Cardiac muscle cell (in vitro differentiated cells and primary cell): ENCODE results near the gene COL23A1. TPM values are rescaled to one million over a fixed set of nuclear protein-coding genes. Genes with fewer than 3 reads are reported as not detected.

Source experiments
- DNase-seq, 2 donors: peaks; one replicate each; pipeline versions ENCODE4 v3.0.0 to v3.0.0-alpha.2; 2010 to 2017; ENCODE audit warnings: low read depth in 1 of 2, low spot score in 1 of 2
- H3K27ac ChIP-seq: fragments of 200-600 bp; sonication (generic); 2 replicates; pipeline ENCODE4 v1.5.1; 2016
- H3K27me3 ChIP-seq: fragments of 200-600 bp; sonication (generic); 2 replicates; pipeline ENCODE4 v1.6.0; 2016; ENCODE audit warnings: control low read depth
- H3K36me3 ChIP-seq: fragments of 200-600 bp; sonication (generic); 2 replicates; pipeline ENCODE4 v1.5.1; 2016; ENCODE audit warnings: control low read depth
- H3K4me1 ChIP-seq: fragments of 200-600 bp; sonication (generic); 2 replicates; pipeline ENCODE4 v1.8.1; 2017; ENCODE audit warnings: low read depth, mild to moderate bottlenecking, mixed run types
- H3K4me3 ChIP-seq: fragments of 200-600 bp; sonication (generic); 2 replicates; pipeline ENCODE4 v1.5.1; 2016; ENCODE audit warnings: mild to moderate bottlenecking
- H3K9me3 ChIP-seq: fragments of 200-600 bp; sonication (generic); 2 replicates; pipeline ENCODE4 v1.5.1; 2017; ENCODE audit warnings: low read depth, mild to moderate bottlenecking, control low read depth
- CTCF ChIP-seq: IDR thresholded peaks from 2 replicates; pipeline ENCODE4 v1.5.1; 2012; ENCODE audit warnings: low read depth, mild to moderate bottlenecking, low read length
- polyA plus RNA-seq: library from polyadenylated mRNA; unstranded; fragments of >200 nt; fragmentation: Nextera tagmentation; extraction: Ambion mirVana; gene quantifications from 2 replicates; pipeline ENCODE4 v1.2.1, GENCODE V29; 2016
- total RNA-seq: library from RNA; depleted of rRNA; stranded (reverse); fragments of >200 nt; gene quantifications from 2 replicates; pipeline ENCODE4 v1.2.3, GENCODE V29; 2016

COL23A1 gene
- total and polyA plus RNA-seq, 2 experiments from 2014 or later, result 28.9 to 43.0 TPM

GRCh38 chr5:178287791-178288105 lies 302.4 kb downstream of the COL23A1 start:
- H3K27me3 ChIP-seq, result no peaks in the 10 kb centered on the region
- peaks cover 16% of the 10 kb centered on the region for H3K4me1 ChIP-seq
- no peak overlapping the region for H3K4me3 ChIP-seq
- H3K27ac ChIP-seq, result no peak overlapping the region
- H3K36me3 ChIP-seq, result no peaks in the 10 kb centered on the region
- DNase-seq, result peak in 1 of 2 donors; percentile 8
- no peaks in the 10 kb centered on the region for H3K9me3 ChIP-seq
- TF ChIP-seq CTCF, result no peak

- no peak for DNase-seq
- Histone ChIP-seq H3K4me3 (no peak overlapping the region), H3K9me3 (no peaks in the 10 kb centered on the region), H3K27me3 (no peaks in the 10 kb centered on the region), H3K27ac (no peak overlapping the region), H3K4me1 (peaks cover 16% of the 10 kb centered on the region), H3K36me3 (no peaks in the 10 kb centered on the region)
- no peak for TF ChIP-seq CTCF
Measured at GRCh38 chr5:178287091-178287790, 303.0 kb downstream of the COL23A1 start.

DNA sequence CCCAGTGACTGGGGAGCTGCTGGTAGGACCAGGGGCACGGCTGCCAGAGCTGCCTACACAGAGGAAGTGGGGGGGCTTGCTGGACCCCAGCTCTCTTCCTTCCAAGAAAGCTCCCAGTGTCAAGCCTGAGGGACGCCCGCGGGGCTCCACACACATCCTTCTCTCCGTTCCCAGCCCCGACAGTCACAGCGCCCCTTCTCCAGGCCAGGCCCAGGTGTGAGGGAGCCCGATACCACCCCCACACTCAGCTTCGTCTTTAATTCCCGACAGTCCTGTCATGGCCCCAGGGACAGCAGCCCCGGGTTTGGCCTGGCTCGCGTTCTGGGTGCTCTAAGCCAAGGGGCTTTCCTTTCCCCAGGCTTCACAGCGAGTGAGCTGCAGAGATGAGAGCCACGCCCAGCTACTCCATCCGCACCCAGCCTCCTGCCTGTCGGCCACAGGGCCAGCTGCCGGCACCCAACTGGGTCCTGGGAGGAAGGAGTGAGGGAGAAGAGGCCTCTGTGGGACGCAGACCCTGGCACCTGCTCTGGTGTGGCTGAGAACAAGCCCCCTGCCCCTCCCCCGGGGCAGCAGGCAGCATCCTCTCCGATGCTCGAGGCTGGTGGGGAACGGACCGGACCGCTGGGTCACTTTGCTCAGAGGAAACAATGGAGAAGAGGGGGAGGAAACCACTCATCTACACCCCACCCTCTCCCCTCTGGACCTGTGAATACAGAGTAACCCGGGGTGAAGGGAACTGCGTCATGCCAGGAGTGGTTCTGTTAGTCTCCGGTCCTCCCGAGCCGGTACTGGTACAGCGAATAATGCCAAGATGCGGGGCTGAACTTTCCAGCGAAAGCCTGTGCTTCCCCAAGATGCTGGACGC lies 303.7 kb downstream of the COL23A1 start:
- no peak overlapping the region for H3K27ac ChIP-seq
- no peaks in the 10 kb centered on the region for H3K36me3 ChIP-seq
- no peak overlapping the region for H3K4me3 ChIP-seq
- no peak for DNase-seq
- no peaks in the 10 kb centered on the region for H3K27me3 ChIP-seq
- H3K4me1 ChIP-seq, result peaks cover 16% of the 10 kb centered on the region
- no peak for TF ChIP-seq CTCF
- no peaks in the 10 kb centered on the region for H3K9me3 ChIP-seq

GRCh38 chr5:178285399-178286225 lies 304.6 kb downstream of the COL23A1 start:
- TF ChIP-seq CTCF, result no peak
- DNase-seq, result no peak
- Histone ChIP-seq H3K4me1 (peaks cover 16% of the 10 kb centered on the region), H3K36me3 (no peaks in the 10 kb centered on the region), H3K27ac (peak overlapping the region; percentile 79), H3K27me3 (no peaks in the 10 kb centered on the region), H3K9me3 (no peaks in the 10 kb centered on the region), H3K4me3 (no peak overlapping the region)

- no peaks in the 10 kb centered on the region for H3K9me3 ChIP-seq
- TF ChIP-seq CTCF, result no peak
- no peaks in the 10 kb centered on the region for H3K27me3 ChIP-seq
- no peak overlapping the region for H3K4me3 ChIP-seq
- H3K36me3 ChIP-seq, result no peaks in the 10 kb centered on the region
- peak in 1 of 2 donors; percentile 52 for DNase-seq
- H3K27ac ChIP-seq, result peak overlapping the region; percentile 79
- peaks cover 16% of the 10 kb centered on the region for H3K4me1 ChIP-seq
Measured at GRCh38 chr5:178284996-178285395, 305.2 kb downstream of the COL23A1 start.
